ENCODE results near the gene B3GALT5.

The B3GALT5 gene

DNA sequence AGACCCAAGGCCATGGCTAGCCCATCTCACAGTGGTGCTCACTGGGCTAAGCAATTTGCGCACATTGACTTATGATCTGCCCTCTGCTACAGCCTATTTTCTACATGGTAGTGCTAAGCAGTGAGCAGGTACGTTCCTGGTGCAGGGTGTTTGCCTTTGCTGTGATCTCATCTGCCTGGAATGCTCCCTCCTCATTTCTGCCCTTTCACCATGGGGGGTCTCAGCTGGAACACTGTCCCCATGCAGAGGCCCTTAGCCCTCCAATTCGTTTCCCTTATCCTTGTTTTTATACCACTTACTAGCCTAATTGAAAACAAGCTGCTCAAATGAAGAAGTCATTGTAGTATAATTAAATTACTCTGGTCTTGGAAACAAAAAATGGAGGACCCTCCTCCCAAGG lies 2.0 kb upstream of the B3GALT5 start:
- DNase-seq = no peak

- DNase-seq = no peak
Observed at GRCh38 chr21:39611551-39612190, 1.1 kb upstream of the B3GALT5 start.

DNA sequence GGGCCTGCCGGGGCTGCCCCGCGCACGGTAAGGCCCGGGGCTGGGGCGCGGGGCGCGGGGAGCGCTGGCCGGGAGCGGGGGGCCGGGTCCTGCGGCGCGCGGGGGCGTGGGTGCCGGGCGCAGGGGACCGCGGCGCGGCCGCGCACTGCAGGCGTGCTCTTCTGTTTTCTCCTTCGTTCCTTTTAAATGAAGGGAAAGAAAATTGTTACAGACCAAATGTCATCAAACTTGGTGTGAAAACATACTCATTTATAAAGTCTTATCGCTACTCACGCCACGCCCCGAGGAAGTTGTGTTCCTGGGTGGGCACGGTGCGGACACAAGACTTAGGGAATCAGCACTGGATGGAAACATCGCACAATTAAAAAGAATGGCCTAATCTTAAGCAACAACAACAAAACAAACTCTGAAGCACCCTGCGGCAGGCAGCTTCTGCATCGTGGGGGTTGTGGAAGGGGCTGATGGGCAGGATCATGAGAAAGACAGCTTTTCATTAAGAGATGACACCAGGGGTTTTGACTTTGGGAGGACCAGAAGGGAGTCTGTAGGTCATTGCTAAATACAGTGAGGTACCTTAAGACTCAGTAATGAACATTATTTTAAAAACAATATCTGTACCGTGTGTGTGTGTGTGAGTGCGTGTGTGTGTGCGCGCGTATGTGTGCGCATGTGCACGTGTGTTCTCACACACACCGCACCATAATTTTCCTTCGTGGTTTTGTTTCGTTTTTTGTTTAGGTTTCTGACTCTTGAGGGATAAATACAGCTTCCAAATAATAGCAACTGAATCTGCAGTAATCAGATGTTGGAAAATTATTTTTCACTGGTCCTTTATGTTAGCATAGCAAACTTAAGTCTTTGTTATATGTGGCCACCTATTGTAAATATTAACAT lies 548 bp downstream of the B3GALT5 start:
- no peak for DNase-seq

DNA sequence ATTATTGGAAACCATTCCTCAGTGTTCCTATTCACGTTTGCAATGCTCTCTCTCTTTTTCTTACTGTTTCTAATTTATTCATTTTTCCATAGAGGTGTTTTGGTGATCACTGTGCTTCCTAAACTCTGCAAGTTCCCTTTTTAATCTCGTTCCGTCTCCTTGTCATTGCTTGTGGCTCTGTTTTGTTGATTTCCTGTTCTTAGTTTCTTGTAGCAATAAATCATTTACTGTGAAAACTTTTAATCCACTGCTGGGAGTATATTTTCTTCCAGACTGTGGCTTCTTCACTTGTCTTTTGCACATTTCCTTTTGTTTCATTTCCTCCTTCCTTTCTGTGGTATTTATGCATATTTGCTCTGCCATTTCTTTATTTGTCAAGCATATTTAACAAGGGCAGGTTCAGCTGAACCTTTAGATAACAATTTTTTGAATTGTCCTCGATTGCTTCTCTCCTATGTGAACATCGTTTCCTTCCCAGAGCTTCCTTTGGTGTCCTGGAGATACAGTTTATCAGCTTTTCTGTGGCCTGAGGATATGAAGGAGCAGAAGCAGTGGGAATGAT lies 3.6 kb downstream of the B3GALT5 start:
- DNase-seq = no peak

DNA sequence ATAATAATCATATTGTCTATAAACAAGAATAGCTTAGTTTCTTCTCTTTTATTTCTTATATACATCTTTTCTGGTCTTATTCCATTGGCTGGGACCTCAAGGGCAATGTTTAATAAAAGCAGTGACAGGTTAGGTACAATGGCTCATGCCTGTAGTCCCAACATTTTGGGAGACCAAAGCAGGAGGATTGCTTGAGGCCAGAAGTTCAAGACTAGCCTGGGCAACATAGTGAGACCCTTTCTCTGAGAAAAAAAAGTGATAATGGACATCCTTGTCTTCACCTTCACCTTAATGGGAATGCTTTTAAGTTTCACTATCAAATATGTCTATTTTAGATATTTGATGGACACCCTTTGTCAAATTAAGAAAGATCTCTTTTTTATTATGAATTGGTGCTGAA lies 8.1 kb downstream of the B3GALT5 start:
- no peak for DNase-seq

GRCh38 chr21:39625211-39625895 lies 12.6 kb downstream of the B3GALT5 start:
- DNase-seq = no peak

DNA sequence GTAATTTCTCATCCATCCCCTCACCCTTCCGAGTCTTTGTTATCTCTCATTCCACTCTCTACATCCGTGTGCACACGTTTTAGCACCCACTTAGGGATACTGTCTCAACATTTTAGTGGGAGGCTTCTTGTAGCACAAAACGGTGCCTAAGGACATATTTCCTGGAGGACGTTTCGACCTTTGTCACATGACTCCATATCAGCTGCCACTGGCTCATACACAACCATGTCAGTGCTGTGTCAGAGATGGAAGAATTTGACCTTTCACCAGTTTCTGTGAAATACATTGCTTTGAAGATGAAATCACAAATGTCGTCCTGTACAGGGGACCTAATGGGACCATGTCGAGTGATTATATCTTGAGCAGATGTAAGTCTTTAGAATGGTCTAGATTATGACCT lies 15.6 kb downstream of the B3GALT5 start:
- DNase-seq = no peak

GRCh38 chr21:39630191-39630591 lies 17.5 kb downstream of the B3GALT5 start:
- no peak for DNase-seq

DNA sequence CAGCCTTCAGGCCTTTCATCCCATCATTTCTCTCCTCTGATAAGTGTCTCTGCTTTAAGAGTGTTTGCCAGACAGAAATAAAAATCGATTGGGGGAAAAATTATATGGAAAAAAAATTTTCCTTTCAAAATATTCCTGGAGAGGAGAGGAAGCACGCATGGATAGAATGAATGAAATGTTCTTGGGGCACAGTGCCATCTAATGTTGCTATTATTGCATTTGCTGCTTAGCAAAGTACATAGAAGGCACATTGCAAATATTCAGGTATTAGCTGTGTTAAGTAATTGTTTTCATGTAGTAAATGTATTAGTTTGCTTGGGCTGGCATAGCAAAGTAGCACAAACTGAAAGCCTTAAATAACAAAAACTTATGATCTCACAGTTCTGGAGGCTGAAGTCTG lies 18.1 kb downstream of the B3GALT5 start:
- no peak for DNase-seq

DNA sequence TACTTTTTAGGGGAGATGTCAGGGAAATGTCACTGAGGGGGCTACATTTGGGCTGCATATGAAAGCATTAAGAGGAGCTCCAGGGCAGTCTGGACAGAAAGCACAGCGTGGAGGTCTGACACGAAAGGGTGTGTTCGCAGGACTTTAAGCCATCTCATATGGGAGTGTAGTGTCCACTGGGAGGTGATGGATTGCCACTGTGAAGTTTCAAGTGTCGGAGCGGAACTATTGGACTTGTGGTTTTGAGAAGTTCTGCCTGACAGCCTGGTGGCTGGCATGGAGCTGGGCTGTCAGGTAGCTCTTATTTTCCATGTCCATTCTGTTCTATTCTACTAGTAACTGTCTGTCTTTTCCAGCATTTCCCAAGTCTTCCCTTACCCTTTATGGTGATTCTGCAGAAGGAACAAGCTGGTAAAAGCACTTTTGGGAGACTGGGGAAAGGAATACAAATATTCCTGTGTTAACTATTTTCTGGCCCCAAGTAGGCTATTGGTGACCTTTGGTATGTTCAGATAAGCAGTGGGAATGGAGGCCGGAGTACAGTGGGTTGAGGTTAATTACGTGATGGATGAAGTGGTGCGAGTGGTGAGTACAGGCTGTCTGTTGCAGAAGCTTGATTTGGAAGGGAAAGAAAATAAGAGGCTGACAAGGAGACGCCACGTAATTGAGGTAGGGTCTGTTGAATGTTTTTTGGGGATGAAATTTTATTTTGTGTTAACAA lies 19.3 kb downstream of the B3GALT5 start:
- no peak for DNase-seq

GRCh38 chr21:39632796-39633442 lies 20.2 kb downstream of the B3GALT5 start:
- DNase-seq = no peak

GRCh38 chr21:39633770-39634181 lies 21.0 kb downstream of the B3GALT5 start:
- DNase-seq = no peak

- no peak for DNase-seq
Observed at GRCh38 chr21:39634507-39634906, 21.8 kb downstream of the B3GALT5 start.

- DNase-seq = no peak
Observed at GRCh38 chr21:39637197-39637970, 24.6 kb downstream of the B3GALT5 start.

- no peak for DNase-seq
Observed at GRCh38 chr21:39637971-39638240, 25.2 kb downstream of the B3GALT5 start.

- no peak for DNase-seq
Observed at GRCh38 chr21:39638281-39638680, 25.5 kb downstream of the B3GALT5 start.

DNA sequence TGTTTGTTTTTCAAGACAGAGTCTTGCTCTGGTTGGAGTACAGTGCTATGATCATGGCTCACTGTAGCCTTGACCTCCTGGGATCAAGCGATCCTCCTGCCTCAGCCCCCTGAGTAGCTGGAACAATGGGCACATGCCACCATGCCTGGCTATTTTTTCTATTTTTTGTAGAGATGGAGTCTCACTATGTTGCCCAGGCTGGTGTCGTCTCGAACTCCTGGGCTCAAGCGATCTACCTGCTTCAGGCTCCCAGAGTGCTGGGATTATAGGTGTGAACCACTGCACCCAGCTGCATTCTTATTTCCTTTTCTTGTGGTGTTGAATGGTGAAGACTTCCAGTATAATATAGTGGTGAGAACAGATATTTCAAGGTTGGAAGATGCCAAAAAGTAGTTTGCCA lies 28.0 kb downstream of the B3GALT5 start:
- DNase-seq = no peak

DNA sequence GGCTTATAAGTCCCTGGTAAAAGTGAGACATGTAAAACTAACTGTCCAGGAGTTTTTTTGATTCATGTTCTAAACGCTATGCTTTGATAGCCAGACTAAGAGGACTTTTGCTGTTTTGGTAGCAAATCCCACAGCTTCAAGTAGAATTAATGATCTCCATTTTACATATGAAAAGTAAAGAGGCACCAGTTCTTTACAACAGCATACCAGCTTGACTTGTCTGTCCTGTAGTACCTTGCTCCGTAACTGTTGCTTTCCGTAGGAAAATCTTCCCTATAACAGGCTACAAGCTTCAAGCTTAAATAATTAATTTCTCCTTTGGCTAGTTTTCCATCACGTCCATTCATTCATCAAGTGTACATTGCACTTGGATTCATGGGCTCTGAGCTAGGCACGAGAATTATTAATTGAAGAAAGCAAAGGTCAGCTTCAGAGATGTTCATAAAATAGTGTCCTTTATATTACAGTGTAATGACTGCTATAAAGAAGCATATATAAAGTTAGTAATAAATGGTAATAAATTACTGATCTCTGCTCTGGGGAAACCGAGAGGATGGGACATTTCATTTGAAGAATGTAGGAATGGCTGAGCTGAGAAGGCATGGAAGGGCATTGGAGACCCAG lies 29.2 kb downstream of the B3GALT5 start:
- DNase-seq = no peak

DNA sequence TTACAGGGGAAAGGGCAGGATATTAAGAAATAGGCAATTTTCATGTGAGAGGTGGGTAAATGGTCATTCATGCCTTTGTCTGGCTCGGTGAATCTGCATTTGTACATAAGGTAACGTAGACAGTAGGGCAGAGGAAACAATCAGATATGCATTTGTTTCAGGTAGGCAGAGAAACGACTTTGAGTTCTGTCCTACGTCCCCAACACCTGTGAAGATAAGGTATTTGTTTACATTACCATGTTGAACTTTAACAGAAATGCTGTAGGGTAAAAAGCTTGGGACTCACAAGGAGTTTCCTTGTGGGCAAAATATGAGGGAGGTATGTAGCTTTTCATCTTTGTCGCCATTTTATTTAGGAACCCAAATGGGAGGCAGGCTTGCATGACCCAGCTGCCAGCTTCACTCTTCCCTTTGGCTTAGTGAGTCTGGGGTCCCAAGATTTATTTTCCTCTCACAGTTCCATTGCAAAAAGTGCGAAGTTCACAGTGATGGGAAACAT lies 31.4 kb downstream of the B3GALT5 start:
- DNase-seq = no peak

GRCh38 chr21:39645331-39645730 lies 32.6 kb downstream of the B3GALT5 start:
- no peak for DNase-seq

DNA sequence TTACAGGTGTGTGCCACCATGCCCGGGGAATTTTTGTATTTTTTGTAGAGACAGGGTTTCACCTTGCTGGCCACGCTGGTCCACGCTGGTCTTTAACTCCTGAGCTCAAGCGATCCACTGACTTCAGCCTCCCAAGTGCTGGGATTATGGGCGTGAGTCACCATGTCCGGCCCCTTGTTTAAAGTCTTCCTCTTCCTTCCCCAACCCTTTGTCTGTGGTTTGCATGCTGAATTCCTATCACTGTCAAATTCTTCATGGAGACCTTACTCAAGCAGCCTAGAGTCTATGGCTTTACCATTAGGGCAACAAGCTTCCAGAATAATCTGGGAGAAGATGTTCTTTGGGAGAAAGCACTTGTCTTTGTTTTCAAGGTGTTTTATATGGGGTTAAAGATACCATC lies 34.7 kb downstream of the B3GALT5 start:
- no peak for DNase-seq
